SIG-M5 treated with dmso at 0.1 percent for 504 hours (cell line): Measurements from ENCODE around the gene ADCY6.

Experiments used
- DNase-seq: peaks from one replicate; lab custom pipeline; 2025; ENCODE audit not compliant: unreplicated experiment; lab: John Stamatoyannopoulos, UW

The ADCY6 gene

DNA sequence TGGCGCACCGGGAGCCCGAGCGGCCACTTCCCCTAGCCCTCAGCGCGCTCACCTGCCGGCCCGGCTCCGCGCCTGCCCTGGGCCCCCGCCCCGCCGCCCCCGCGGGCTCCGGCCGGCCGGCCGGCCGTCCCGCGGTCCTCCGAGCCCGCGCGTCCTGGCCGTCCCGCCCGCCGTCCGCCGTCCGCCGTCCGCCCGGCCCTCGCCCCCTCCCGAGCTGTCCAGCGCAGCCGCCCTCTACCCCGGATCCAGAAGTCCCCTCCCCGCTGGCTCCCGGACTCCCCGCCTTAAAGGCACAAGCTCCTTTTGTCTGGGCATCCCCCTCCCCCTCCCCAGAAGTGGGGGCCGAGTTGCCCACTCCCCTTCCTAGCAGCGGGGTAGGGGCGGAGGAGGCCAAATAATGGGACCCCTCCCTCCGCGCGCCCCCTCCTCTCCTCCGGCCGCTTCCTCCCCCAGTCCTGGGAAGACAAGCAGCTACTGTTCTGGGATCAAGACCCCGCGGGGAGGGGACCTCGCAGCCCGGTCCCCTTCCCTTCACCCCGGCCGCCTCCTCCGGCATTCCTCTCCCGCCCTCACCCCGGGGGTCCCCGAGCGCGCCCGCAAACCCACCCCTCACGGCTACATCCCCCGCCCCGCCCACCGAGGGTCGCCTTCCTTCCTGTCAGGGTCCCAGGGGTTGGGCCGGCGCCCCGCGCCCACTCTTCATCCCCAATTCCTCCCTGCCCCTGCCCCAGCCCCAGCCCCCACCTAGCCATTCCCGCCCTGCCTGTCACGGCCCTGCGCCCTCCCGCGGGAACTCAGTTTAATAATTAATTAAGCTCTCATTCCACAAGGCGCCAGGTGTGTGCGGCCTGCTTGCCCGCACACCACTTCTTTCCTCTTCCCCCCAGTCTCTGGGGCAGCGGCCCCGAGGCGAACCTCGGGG, at the start of gene ADCY6:
ADCY6 (minus strand) TSS at position 236 of the 922 bp plus-strand sequence. CDS start 5,655 bp downstream, outside the sequence.
- DNase-seq: no peak

DNA sequence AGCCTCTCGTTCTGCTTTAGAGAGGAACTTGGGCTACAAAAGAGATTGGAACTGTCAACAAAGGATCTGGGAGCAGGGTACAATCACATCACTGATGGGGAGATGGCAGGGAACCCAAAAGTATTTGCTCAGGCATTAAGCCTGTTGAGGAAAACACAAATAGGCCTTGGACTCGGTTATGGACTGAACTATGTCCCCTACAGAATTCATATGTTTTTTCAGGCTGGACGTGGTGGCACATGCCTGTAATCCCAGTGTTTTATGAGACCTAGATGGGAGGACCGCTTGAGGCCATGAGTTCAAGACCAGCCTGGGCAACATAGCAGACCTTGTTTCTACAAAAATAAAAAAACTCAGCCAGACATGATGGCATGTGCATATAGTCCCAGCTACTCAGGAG, 49.2 kb upstream of the ADCY6 start:
- no peak for DNase-seq

DNA sequence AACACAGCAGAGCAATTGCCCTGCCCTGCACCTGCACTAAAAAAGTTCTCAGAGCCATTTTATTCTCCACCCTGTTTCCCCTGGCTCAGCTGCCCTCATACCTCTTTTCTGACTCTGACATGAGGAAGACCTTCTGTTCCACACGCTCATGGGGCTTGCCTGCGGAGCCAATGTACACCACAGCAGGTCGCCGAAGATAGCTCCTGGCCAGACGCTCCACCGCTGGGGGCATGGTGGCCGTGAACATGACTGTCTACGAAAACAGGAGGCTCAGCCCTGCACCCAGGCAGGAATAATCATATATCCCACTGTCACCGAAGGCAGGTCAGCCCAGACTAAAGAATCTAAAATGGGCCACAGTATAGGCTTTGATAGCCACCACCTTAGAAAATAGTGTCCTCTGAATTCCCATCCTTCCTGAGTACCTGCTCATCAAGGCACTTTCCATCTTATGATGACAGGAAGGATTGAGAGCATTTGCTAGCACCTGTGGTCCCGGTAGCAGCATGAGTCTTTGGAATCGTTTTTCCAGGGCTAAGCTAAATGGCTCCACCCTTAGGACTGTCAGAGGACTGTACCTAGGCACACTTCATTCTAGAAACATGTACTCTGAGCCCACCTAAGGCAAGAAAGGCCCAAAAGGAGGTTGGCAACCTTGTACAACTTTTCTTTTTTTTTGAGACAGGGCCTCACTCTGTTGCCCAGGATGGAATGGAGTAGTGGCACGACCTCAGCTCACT, 43.6 kb upstream of the ADCY6 start:
- DNase-seq: no peak

DNA sequence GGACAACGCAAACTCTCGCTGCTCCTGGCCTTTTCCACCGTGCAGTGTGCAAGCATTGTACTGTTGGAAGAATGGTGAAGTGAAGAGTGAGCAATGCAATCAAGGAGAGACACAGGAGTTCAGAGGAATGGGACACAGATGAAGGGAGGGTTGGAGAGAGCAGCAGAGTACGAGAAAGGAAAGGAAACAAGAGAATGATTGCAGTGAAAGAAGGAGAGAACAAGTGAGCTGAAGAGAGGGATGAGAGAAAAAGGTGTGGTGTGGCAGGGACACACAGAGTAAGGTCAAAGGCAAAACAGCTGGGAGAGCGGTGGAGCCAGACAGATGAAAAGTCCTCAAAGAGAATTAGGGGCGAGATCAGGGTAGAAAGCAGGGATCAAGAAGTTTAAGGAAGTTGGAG, 42.4 kb upstream of the ADCY6 start:
- DNase-seq: no peak

DNA sequence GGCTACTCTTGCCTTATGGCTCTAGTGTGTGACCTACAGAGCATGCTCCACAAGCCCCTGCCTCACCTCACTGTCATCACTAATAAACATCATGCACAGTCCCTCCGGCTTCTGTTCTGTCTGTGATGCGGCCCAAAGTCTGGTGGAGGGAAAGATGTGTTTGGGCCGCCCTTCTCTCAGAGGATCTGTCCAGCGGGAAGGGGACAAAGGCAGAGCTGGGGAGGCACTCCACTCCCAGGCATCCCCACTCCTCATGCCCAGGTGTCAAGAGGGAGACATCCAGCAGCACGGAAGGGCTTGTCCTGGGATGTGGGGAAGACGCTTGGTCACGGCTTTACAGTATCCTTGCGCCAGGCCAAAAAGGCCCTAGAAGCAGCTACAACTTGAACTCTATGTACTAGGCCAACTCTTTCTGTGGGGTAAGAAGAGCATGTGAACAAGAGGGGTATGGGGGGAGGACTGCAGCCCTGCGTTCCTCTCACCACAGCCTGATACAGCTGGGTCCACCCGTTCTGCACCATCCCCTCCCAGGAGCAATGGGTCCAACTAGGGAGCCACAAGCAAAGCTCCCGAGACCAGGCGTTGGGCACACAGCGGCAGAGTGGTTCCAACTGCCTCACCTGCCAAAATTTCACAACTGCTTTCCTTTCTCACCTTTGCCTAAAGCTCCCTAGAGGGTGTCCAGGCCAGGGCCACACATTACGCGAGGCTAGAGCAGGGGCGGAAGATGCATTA, 40.1 kb upstream of the ADCY6 start:
- DNase-seq: no peak

DNA sequence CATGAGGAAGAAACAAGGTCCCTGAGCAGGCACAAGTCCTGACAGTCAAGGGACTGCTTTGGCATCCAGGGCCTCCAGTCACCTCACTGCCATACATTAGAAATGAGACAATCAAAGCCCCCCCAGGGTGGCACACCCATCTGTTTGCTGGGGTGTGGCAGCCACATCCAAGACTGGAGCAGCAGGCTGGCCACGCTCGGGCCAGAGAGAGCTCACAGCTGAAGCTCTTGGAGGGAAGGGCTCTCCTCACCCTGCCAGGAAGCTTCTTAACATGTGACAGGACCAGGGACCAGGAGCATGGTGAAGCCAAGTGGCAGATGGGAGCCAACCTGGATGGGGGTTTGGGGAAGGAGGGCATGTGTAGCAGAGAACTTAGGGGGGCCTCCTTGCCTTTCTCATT, 39.4 kb upstream of the ADCY6 start:
- DNase-seq: no peak

DNA sequence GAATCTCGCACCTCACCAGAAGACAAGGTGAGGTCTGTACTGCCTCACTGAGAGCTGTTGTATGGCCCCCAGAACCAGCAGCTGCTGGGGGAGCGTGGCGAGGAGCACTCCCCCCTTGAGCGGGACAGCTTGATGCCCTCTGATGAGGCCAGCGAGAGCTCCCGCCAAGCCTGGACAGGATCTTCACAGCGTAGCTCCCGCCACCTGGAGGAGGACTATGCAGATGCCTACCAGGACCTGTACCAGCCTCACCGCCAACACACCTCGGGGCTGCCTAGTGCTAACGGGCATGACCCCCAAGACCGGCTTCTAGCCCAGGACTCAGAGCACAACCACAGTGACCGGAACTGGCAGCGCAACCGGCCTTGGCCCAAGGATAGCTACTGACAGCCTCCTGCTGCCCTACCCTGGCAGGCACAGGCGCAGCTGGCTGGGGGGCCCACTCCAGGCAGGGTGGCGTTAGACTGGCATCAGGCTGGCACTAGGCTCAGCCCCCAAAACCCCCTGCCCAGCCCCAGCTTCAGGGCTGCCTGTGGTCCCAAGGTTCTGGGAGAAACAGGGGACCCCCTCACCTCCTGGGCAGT, 38.7 kb upstream of the ADCY6 start:
- DNase-seq: no peak

DNA sequence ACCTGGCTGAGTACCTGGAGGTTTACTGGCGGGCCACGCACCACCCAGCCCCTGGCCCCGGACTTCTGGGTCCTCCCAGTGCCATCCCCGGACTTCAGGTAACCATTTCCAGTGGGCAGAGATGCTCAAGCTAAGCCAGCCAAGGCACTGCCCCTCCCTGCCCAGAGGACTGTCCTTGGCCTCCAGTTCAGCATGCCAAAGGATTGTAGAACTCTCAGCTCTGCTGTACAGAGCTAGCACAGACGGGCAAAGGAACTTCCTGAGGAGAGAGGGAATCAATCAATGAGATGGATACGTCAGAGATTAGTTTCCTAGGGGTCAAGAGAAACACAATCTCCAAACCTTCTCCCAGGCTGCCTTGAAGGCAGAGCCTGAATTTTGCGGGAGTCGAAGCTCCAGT, 38.1 kb upstream of the ADCY6 start:
- DNase-seq: no peak

- no peak for DNase-seq
Observed at GRCh38 chr12:48826209-48826855, 37.4 kb upstream of the ADCY6 start.

DNA sequence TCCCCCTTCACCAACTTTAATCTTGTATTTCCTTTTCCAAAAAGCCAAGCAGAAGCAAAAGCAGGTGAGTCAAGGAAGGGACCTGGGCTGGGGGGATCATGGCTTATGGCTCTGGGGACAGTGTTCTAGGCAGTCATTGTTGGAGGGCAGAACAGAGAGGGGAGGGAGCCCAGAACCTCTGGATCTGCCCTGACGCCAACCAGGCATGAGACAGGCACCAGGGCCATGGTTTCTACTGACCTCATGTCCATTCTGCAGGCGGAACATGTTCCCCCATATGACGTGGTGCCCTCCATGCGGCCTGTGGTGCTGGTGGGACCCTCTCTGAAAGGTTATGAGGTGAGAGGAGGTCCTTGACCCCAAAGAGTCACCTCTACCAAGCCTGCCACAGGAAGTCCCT, 36.0 kb upstream of the ADCY6 start:
- no peak for DNase-seq

GRCh38 chr12:48824112-48824511, 35.2 kb upstream of the ADCY6 start:
- DNase-seq: no peak

DNA sequence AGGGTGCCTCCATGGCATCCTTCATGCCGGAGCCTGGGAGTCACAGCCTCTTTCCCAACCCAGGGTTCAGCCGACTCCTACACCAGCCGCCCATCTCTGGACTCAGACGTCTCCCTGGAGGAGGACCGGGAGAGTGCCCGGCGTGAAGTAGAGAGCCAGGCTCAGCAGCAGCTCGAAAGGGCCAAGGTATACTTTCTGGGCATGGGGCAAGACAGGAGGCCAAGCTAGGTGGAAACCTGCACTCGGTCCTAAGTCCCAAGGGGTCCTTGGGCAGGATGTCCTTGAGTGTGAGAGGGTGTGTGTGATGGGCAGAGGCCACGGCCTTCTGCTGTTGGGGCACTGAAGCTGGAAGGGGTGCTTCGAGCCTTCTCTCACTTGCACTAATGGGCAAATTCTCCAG, 34.4 kb upstream of the ADCY6 start:
- DNase-seq: no peak

DNA sequence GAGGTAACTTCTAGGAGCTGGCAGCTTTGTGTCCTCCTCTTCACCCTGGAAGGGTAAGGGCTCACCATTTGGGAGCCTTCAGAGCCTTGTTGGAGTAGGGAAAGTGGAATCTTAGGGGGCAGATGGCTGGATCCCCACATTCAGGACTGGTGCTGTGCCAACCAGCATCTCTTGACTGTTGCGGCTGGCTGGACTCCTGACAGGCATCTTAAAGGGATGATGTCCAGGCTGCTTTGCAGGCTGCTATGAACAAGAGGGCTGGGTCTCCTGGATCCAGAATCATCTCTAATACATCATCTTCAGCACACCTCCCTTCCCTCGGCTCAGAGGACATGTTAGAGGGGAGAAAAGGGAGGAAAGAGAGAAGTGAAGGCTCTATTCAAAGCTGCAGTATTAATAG, 33.8 kb upstream of the ADCY6 start:
- no peak for DNase-seq

DNA sequence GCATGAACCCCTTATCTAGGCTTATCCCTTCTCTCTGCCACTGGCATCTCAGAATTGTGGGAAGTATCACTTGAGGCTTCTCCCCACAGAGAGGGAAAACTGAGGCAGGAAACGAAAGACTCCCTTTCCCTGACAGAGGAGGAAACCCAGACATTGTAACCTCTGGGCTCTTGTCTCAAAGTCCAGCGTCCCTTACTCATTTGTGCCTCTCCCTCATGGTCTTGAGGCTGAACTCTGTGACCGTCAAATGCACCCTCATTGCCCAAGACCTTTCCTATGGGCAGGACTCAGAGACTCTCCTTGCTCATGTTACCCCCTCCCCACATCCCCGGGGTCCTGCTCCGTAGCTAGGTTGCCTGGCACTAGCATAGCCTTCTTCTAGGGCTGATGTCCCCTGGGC, 33.2 kb upstream of the ADCY6 start:
- DNase-seq: no peak

GRCh38 chr12:48819986-48820725, 31.3 kb upstream of the ADCY6 start:
- DNase-seq: no peak

DNA sequence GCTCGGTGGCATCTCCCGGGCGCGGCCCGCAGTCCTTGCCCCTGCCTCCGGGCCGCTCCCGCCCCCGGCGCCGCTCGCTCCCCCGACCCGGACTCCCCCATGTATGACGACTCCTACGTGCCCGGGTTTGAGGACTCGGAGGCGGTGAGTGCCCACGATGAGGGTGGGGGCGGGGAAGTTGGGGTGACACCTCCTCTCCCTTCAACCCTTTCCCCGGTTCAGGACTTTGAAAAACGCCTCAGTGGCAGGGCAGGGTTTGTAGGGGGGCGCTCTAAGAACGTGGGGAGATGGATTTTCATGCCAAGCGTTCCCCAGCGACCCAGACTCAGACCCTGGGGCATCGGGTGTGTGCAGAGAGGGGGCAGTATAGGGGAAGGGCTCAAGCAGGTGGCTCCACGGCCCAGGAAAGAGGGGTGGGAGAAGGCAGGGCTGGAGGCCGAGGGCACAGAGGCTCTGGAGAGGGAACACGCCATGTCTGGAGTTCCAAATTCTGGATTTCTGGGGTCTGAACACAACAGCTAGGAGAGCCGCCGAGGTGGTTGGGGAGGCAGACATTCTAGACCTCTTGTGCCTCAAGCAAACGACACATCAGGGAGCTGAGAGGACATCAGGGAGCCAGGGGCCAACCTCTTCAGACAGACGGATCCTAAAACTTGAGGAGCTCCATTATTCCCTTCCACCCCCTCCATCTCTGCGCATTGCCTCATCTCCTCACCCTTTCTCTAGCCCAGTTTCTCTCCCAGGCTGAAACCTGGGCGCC, 30.1 kb upstream of the ADCY6 start:
- DNase-seq: no peak

GRCh38 chr12:48817873-48818830, 29.3 kb upstream of the ADCY6 start, which contains the start of gene CACNB3:
TSS of gene CACNB3 (plus strand) at chr12:48818496. CDS start at chr12:48818930, 434 bp downstream.
- peak; percentile 42 for DNase-seq
